Upper lobe of right lung (tissue), 1 donor: Measurements from ENCODE around the gene SMOC2. TPM values are rescaled to one million over a fixed set of nuclear protein-coding genes. Genes with fewer than 3 reads are reported as not detected.

Experiments used
- ATAC-seq: fragments of 200-7000 bp; cut with Tn5 transposase; one replicate; pipeline ENCODE4 v1.9.1; 2020; ENCODE audit warnings: mild to moderate bottlenecking, moderate library complexity
- DNase-seq: peaks from one replicate; pipeline ENCODE4 v3.0.0-alpha.2; 2020
- H3K27ac ChIP-seq: fragments of 200-600 bp; one replicate; pipeline ENCODE4 v1.8.0; 2022
- H3K27me3 ChIP-seq: fragments of 200-600 bp; one replicate; pipeline ENCODE4 v1.8.0; 2022; ENCODE audit warnings: mild to moderate bottlenecking
- H3K36me3 ChIP-seq: fragments of 200-600 bp; one replicate; pipeline ENCODE4 v1.8.0; 2022
- H3K4me1 ChIP-seq: fragments of 200-600 bp; one replicate; pipeline ENCODE4 v1.8.0; 2022
- H3K4me3 ChIP-seq: fragments of 200-600 bp; one replicate; pipeline ENCODE4 v1.8.0; 2022; ENCODE audit warnings: mild to moderate bottlenecking
- H3K9me3 ChIP-seq: fragments of 200-600 bp; one replicate; pipeline ENCODE4 v1.8.0; 2022
- intact Hi-C: fragments of 100-400 bp; cut with DNase I; formaldehyde crosslinking; loops from one replicate; pipeline ENCODE4 v1.11.0; 2022
- total RNA-seq: library from RNA; stranded (reverse); fragmentation: NEBNext Ultra II Directional; extraction: Animal tissue kit (Norgen Biotek cat#: 25700); gene quantifications from one replicate; pipeline ENCODE4 v1.2.1, GENCODE V29; 2021
- TF ChIP-seq, protein P1 (sequence below): fragments of 200-600 bp; IDR thresholded peaks from one replicate; pipeline ENCODE4 v1.8.0; 2022; ENCODE audit warnings: antibody characterized with exemption
- donor health status: DM: no; HTN: yes; CAD: no; lungs with severe emphysema.

SMOC2 gene
- total RNA-seq, 1 donor from 2014 or later: 33.1 TPM

DNA sequence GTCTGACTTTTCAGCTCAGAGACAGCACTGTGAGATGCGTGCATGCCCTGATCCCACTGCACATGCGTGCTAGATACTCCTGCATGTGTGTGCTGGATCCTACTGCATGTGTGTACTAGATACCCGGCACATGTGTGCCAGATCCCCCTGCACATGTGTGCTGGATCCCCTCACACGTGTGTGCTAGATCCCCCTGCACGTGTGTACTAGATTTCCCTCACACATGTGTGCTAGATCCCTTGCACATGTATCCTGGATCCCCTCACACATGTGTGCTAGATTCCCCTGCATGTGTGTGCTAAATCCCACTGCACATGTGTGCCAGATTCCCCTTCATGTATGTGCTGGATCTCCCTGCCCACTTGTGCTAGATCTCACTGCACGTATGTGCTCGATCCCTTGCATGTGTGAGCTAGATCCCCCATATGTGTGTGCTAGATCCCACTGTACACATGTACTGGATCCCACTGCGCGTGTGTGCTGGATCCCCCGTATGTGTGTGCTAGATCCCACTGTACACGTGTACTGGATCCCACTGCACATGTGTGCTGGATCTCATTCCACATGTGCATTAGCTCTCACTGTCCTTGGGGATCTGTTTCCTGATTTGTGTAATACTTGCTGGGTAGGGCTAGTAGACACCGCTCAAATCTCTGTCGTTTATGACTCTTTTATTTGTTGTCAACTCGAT is 214.6 kb downstream of the SMOC2 start:
- Histone ChIP-seq H3K4me3 (no peak overlapping the region), H3K9me3 (no peaks in the 10 kb centered on the region), H3K27me3 (no peaks in the 10 kb centered on the region), H3K4me1 (no peaks in the 10 kb centered on the region), H3K27ac (no peak overlapping the region), H3K36me3 (no peaks in the 10 kb centered on the region)
- TF ChIP-seq, protein P1, sequence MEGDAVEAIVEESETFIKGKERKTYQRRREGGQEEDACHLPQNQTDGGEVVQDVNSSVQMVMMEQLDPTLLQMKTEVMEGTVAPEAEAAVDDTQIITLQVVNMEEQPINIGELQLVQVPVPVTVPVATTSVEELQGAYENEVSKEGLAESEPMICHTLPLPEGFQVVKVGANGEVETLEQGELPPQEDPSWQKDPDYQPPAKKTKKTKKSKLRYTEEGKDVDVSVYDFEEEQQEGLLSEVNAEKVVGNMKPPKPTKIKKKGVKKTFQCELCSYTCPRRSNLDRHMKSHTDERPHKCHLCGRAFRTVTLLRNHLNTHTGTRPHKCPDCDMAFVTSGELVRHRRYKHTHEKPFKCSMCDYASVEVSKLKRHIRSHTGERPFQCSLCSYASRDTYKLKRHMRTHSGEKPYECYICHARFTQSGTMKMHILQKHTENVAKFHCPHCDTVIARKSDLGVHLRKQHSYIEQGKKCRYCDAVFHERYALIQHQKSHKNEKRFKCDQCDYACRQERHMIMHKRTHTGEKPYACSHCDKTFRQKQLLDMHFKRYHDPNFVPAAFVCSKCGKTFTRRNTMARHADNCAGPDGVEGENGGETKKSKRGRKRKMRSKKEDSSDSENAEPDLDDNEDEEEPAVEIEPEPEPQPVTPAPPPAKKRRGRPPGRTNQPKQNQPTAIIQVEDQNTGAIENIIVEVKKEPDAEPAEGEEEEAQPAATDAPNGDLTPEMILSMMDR: no peak
- intact Hi-C loops: no loop called here
- ATAC-seq (no peak), DNase-seq (no peak)

DNA sequence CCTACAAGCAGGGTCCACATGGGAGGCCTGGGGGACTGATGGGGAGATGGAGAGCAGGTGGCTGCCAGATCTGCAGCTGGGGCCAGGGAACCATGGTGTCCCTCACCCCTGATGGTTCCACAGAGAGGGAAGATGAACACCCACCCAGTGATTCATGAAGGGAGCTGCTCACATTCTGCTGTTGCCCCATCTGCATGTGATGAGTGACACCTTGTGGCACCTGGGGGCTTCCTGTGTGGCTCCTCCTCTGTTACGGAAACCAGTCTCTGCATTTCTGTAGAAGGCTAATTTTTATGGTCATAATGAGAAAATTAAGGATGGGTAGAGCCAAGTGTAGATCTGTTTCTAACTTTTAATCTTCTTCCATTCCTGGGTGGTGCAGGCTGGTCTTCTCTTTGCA is 217.1 kb downstream of the SMOC2 start:
- Histone ChIP-seq H3K27ac (no peak overlapping the region), H3K4me3 (no peak overlapping the region), H3K36me3 (no peaks in the 10 kb centered on the region), H3K4me1 (no peaks in the 10 kb centered on the region), H3K9me3 (no peaks in the 10 kb centered on the region), H3K27me3 (no peaks in the 10 kb centered on the region)
- no peak for ATAC-seq
- TF ChIP-seq, protein P1: no peak
- no peak for DNase-seq
- intact Hi-C loops: no loop called here

DNA sequence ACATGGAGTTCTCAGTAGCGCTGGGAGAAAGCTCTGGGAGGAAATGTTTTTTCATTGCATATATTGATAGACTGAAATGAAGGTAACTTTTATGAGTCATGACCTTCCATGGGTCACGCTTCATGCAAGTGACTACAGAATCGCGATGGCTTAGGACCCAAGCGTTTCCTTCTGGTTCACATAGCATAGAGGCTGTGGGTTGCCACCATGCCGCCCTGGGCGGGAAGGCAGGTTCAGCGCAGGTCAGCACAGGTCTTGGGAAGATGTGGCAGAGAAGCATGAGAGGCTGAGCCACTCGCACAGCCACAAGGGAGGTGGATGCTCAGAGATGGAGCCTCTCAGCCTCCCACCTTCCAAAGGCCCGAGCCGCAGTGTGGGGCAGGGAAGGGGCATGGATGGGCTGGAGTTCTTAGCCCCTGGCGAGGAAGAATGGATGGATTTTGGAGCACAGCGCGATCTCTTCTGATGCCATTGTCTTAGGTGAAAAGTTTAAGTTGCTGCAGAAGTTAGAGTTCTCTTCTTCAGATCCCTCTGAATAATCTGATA is 219.5 kb downstream of the SMOC2 start:
- Histone ChIP-seq H3K4me3 (no peak overlapping the region), H3K36me3 (no peaks in the 10 kb centered on the region), H3K27ac (no peak overlapping the region), H3K27me3 (no peaks in the 10 kb centered on the region), H3K4me1 (no peaks in the 10 kb centered on the region), H3K9me3 (no peaks in the 10 kb centered on the region)
- intact Hi-C loops: no loop called here
- TF ChIP-seq, protein P1: no peak
- ATAC-seq (no peak), DNase-seq (no peak)

DNA sequence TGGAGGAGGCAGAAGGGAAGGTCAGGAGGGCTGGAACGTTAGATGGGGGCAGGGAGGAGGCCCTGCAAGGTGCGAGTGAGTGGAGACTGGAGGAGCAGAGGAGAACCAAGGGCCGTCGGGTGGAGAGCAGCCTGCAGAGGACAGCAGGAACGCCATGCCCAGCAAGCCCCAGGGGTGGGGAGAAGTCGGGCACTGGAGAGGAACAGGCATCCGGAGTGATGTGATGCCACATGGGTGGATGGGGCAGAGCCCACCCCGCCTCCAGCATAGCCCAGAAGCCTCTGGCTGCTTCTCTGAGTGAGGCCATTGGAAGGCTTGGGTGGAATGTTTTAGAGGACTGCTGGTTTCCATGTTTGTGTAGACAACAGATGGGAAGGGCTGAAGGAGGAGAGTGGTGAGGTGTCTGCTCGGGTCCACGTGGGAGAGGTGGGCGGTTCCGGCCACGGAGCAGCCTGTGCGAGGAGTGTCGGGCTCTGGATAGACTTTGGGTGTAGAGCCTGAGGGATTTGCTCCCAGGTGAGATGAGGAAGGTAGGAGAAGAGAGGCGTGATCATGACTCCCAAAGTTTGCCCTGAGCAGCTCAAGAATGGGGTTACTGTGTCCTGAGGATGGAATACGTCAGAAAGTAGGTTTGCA is 221.4 kb downstream of the SMOC2 start:
- DNase-seq: no peak
- no peak for ATAC-seq

DNA sequence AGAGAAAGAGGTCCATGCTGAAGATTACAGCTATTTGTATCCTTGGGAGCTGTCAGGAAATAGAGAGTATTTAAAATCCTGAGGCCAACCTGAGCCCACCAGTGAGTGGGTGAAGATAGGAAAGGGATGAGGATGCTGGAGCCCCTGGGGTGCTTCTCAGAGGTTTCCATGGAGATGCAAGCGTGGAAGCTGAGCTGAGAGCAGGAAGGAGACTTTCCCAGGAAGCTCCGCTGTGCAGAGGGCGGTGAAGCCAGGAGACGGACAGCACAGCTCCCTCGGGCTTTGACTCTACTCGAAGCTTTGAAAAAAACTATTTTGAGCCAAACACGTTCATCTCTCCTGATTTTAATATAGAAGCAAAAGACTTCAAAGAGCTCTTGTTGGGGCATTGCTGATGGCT is 222.1 kb downstream of the SMOC2 start:
- TF ChIP-seq, protein P1: no peak
- Histone ChIP-seq H3K4me3 (no peak overlapping the region), H3K27me3 (no peaks in the 10 kb centered on the region), H3K36me3 (no peaks in the 10 kb centered on the region), H3K9me3 (no peaks in the 10 kb centered on the region), H3K27ac (no peak overlapping the region), H3K4me1 (no peaks in the 10 kb centered on the region)
- ATAC-seq: no peak
- intact Hi-C loops: no loop called here
- no peak for DNase-seq

More for the DNA sequence above, 221.4 kb downstream of the SMOC2 start:
- Histone ChIP-seq H3K4me1 (no peaks in the 10 kb centered on the region), H3K27ac (no peak overlapping the region), H3K36me3 (no peaks in the 10 kb centered on the region), H3K27me3 (no peaks in the 10 kb centered on the region), H3K9me3 (no peaks in the 10 kb centered on the region), H3K4me3 (no peak overlapping the region)
- TF ChIP-seq, protein P1: no peak
- intact Hi-C loops: no loop called here
